ENCODE measurements around the gene MLF1.

Gene MLF1

GRCh38 chr3:158590223-158590622, 19.2 kb downstream of the MLF1 start:
- no peak for DNase-seq

GRCh38 chr3:158600787-158601186, 29.8 kb downstream of the MLF1 start:
- DNase-seq, result no peak

GRCh38 chr3:158602227-158602626, 31.2 kb downstream of the MLF1 start:
- DNase-seq, result no peak

GRCh38 chr3:158617982-158618875, 47.2 kb downstream of the MLF1 start:
- no peak for DNase-seq

- DNase-seq, result no peak
These were observed 54.9 kb downstream of the MLF1 start for GRCh38 chr3:158625881-158626280.

GRCh38 chr3:158631981-158632380, 61.0 kb downstream of the MLF1 start:
- DNase-seq, result no peak

GRCh38 chr3:158640646-158641045, 69.7 kb downstream of the MLF1 start:
- DNase-seq, result no peak

- no peak for DNase-seq
These were observed 71.0 kb downstream of the MLF1 start for GRCh38 chr3:158642005-158642404.

GRCh38 chr3:158642474-158643210, 71.6 kb downstream of the MLF1 start:
- no peak for DNase-seq

- peak; percentile 99 for DNase-seq
These were observed 73.4 kb downstream of the MLF1 start, which contains the start of gene GFM1 for GRCh38 chr3:158644345-158644908. TSS of gene GFM1 (plus strand) at chr3:158644527. CDS start at chr3:158644635, 108 bp downstream.

GRCh38 chr3:158649791-158650190, 78.8 kb downstream of the MLF1 start:
- peak; percentile 47 for DNase-seq

- no peak for DNase-seq
These were observed 80.2 kb downstream of the MLF1 start for GRCh38 chr3:158651192-158651591.

GRCh38 chr3:158652463-158652862, 81.5 kb downstream of the MLF1 start:
- DNase-seq, result no peak
